GM12878 (cell line): ENCODE data around the gene SLMAP.

ENCODE experiments used
- CEBPZ ChIP-seq: fragments of 150-350 bp; IDR thresholded peaks from 2 replicates; pipeline ENCODE4 v1.6.1; 2016; ENCODE audit warnings: low read depth, low read length
- EP300 ChIP-seq, 2 experiments: fragments of 150-350 bp in 1 of 2; IDR thresholded peaks; 2 replicates each; pipeline ENCODE4 v1.6.1; 2011 to 2012; ENCODE audit warnings: low read depth in 2 of 2, low read length in 2 of 2, borderline replicate concordance in 1 of 2, improper control_type of control experiment in 1 of 2, inconsistent platforms in 1 of 2; ENCODE audit not compliant: control insufficient read depth in 1 of 2
- FOS ChIP-seq: IDR thresholded peaks from 3 replicates; pipeline ENCODE4 v1.6.1; 2011; ENCODE audit warnings: borderline replicate concordance; ENCODE audit not compliant: insufficient read length; ENCODE audit errors: extremely low read depth
- MEF2B ChIP-seq: fragments of 450-650 bp; IDR thresholded peaks from 2 replicates; pipeline ENCODE4 v1.6.1; 2018; ENCODE audit warnings: mild to moderate bottlenecking, moderate library complexity; ENCODE audit not compliant: partially characterized antibody, poor library complexity, severe bottlenecking
- NFYB ChIP-seq: IDR thresholded peaks from 2 replicates; pipeline ENCODE4 v1.6.1; 2011; ENCODE audit warnings: low read depth, mild to moderate bottlenecking, low read length, improper control_type of control experiment, moderate library complexity; ENCODE audit not compliant: insufficient read depth
- POLR2A ChIP-seq: IDR thresholded peaks from 2 replicates; pipeline ENCODE4 v1.6.1; 2011; ENCODE audit warnings: low read depth, mild to moderate bottlenecking, low read length
- RCOR1 ChIP-seq: conservative IDR thresholded peaks from 2 replicates; pipeline ENCODE4 v1.6.1; 2012; ENCODE audit warnings: low read depth, low read length, improper control_type of control experiment
- ZNF592 ChIP-seq: fragments of 450-650 bp; IDR thresholded peaks from 2 replicates; pipeline ENCODE4 v1.6.1; 2017; ENCODE audit warnings: mild to moderate bottlenecking, moderate library complexity
- TF ChIP-seq, protein P1 (sequence below), 3 experiments: IDR thresholded peaks in 2 of 3; conservative IDR thresholded peaks in 1 of 3; 2 replicates each; pipeline ENCODE4 v1.5.1; 2011; ENCODE audit warnings: low read depth in 3 of 3, low read length in 3 of 3, mild to moderate bottlenecking in 3 of 3, control low read depth in 2 of 3, moderate library complexity in 2 of 3, inconsistent platforms in 1 of 3, mixed read lengths in 1 of 3; ENCODE audit not compliant: control insufficient read depth in 2 of 3, insufficient read depth in 1 of 3; ENCODE audit errors: extremely low read depth in 1 of 3

DNA sequence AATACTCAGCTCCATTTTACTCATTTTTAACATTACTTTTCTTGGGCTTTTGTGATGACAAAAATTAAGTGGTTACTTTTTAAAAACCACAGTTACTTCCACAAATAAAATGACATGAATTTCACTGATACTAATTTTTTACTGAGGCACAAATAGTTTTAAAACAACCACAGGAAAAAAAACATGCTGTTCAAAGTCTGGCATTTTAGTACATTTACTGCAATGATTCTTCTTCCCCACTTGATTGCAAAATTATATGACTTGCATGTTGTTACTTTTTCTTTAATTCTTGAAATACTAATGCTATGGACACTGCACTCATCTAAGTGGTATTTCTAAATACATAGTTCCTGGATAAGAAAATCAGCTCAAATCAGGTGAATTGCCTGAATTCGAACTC is 24.8 kb upstream of the SLMAP start:
- TF ChIP-seq MEF2B: no peak
- TF ChIP-seq, protein P1, sequence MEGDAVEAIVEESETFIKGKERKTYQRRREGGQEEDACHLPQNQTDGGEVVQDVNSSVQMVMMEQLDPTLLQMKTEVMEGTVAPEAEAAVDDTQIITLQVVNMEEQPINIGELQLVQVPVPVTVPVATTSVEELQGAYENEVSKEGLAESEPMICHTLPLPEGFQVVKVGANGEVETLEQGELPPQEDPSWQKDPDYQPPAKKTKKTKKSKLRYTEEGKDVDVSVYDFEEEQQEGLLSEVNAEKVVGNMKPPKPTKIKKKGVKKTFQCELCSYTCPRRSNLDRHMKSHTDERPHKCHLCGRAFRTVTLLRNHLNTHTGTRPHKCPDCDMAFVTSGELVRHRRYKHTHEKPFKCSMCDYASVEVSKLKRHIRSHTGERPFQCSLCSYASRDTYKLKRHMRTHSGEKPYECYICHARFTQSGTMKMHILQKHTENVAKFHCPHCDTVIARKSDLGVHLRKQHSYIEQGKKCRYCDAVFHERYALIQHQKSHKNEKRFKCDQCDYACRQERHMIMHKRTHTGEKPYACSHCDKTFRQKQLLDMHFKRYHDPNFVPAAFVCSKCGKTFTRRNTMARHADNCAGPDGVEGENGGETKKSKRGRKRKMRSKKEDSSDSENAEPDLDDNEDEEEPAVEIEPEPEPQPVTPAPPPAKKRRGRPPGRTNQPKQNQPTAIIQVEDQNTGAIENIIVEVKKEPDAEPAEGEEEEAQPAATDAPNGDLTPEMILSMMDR (IDR thresholded peaks at IDR 0.05 in 2 of 3, conservative IDR thresholded peaks at IDR 0.05 in 1 of 3; ENCODE audit: control insufficient read depth in 2 of 3, extremely low read depth in 1 of 3, insufficient read depth in 1 of 3, low read depth in 3 of 3, low read length in 3 of 3): no peak
- no peak for TF ChIP-seq RCOR1
- no peak for TF ChIP-seq POLR2A
- no peak for TF ChIP-seq FOS
- no peak for TF ChIP-seq ZNF592
- TF ChIP-seq NFYB: no peak
- TF ChIP-seq EP300 (IDR thresholded peaks at IDR 0.05; ENCODE audit: borderline replicate concordance in 1 of 2, control insufficient read depth in 1 of 2, low read depth in 2 of 2, low read length in 2 of 2): no peak
- no peak for TF ChIP-seq CEBPZ
